GM18867 (cell line): ENCODE results near the gene THPO.

Source experiments
- ATAC-seq: cut with Tn5 transposase; IDR thresholded peaks from one replicate; pipeline ENCODE4 v1.9.1; 2021; ENCODE audit warnings: mild to moderate bottlenecking, moderate library complexity; ENCODE audit not compliant: unreplicated experiment

Gene THPO

DNA sequence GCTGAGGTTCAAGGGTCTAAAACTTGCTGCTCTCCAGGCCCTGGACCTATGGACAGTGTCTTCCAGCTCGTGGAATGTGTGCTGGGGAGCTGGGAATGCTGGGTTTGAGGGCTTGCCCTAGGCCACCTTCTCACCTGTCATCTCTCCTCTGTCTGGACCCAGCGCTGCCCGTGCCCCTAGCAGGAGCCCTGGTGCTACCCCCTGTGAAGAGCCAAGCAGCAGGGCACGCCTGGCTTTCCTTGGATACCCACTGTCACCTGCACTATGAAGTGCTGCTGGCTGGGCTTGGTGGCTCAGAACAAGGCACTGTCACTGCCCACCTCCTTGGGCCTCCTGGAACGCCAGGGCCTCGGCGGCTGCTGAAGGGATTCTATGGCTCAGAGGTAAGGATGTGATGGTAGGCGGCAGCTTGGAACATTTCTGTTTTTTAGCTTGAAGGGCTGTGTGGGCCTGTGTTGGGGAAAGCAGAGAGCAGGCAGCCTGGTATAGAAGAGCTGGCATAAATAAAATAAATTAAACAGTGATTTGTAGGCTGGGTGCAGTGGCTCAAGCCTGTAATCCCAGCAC is 6.9 kb upstream of the THPO start:
- ATAC-seq, result no peak

DNA sequence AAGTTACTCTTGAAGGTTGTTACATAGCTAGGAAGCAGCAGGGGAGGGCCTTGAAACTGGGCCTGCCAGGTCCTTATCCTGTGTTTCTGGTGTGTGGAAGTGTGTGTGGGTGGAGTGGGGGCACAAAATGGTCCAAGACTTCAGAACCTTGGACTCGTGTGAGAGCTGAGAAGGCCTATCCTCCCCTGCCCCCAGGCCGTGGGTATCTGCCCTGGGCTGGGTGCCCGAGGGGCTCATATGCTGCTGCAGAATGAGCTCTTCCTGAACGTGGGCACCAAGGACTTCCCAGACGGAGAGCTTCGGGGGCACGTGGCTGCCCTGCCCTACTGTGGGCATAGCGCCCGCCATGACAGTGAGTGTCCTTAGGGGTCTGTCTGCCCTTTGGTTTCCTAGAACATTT is 6.3 kb upstream of the THPO start:
- no peak for ATAC-seq

DNA sequence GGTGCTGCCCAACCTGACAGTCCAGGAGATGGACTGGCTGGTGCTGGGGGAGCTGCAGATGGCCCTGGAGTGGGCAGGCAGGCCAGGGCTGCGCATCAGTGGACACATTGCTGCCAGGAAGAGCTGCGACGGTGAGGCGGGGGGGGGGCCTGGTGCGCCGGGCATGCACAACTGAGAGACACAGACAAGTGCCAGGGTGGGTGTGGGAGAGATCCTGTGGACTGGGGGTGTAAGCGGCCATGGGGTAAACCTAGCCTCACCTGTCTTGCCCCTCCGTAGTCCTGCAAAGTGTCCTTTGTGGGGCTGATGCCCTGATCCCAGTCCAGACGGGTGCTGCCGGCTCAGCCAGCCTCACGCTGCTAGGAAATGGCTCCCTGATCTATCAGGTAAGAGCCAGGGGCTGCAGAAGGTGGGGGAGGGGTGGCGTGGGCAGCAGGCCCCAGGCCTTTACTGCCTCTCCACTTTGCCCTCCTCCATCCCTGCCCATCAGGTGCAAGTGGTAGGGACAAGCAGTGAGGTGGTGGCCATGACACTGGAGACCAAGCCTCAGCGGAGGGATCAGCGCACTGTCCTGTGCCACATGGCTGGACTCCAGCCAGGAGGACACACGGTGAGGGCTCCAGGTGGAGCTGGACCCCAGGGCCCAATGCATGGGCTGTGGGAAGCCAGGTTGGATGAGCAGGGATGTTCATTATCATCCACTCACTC is 5.2 kb upstream of the THPO start:
- ATAC-seq, result no peak

DNA sequence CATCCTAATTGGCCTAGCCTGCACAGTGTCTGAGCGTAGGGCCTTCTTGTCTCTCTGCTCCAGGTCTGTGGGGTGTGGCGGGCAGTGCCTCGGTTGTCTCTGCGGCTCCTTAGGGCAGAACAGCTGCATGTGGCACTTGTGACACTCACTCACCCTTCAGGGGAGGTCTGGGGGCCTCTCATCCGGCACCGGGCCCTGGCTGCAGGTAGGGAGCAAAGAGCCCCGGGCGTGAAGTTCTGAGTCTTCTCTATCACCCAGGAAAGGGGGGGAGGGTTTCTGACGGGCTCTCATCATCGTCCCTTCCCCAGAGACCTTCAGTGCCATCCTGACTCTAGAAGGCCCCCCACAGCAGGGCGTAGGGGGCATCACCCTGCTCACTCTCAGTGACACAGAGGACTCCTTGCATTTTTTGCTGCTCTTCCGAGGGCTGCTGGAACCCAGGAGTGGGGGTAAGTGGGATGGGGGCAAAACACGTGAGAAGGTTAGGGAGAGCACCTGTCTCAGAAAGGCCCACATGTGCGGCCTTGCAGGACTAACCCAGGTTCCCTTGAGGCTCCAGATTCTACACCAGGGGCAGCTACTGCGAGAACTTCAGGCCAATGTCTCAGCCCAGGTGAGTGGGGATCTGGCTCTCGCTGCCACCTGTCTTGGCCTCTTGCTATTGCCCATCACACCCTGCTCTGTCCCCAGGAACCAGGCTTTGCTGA is 4.5 kb upstream of the THPO start:
- no peak for ATAC-seq

DNA sequence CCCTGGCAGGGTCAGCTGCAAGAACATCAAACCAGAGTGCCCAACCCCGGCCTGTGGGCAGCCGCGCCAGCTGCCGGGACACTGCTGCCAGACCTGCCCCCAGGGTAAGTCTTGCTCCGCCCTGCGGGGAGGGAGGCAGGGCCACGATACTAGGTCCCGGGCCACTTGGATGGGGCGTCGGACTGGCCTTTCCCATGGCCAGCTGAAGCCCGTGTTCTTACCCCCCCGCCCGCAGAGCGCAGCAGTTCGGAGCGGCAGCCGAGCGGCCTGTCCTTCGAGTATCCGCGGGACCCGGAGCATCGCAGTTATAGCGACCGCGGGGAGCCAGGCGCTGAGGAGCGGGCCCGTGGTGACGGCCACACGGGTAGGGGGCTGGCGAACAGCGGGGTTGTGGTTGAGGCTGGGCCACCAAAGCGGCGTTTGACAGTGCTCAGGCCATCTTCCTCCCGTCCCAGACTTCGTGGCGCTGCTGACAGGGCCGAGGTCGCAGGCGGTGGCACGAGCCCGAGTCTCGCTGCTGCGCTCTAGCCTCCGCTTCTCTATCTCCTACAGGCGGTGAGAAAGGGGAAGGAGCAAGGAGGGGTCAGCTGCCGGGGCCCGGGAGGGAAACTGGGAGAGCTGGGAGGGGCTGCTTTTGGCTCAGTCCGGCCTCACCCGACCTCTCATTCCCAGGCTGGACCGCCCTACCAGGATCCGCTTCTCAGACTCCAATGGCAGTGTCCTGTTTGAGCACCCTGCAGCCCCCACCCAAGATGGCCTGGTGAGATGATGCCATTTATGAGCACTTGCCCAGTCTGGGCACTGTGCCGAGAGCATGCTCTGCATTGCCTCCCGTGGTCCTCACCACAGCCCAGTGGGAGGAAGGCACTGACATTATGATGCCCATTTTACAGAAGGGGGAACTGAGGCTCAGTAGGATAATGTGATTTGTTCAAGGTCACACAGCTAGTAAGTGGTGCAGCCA is 3.5 kb upstream of the THPO start:
- no peak for ATAC-seq

DNA sequence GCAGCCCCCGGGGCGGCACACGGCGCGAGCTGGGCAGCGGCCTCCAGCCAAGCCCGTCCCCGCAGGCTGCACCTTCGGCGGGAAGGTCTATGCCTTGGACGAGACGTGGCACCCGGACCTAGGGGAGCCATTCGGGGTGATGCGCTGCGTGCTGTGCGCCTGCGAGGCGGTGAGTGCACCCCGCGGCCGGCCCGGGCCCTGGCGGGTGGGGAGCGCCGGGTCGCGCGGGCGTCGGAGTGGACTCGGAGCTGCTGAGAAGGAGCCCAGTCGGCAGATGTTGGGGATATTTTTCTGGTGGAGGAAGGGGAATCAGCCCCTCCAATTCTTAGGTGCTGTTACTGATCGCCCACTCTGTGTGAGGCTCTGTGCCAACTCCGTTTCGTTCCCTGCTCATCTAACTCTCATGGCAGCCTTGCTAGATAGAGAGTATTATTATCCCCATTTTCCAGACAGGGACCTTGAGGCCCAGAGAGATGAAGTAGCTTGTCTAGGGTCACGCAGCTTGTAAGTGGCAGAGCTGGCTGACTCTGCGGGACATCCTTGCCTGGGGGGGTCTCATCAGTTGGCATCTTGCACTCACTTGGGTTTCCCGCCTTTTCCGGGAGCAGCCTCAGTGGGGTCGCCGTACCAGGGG is 2.7 kb upstream of the THPO start:
- ATAC-seq, result no peak

DNA sequence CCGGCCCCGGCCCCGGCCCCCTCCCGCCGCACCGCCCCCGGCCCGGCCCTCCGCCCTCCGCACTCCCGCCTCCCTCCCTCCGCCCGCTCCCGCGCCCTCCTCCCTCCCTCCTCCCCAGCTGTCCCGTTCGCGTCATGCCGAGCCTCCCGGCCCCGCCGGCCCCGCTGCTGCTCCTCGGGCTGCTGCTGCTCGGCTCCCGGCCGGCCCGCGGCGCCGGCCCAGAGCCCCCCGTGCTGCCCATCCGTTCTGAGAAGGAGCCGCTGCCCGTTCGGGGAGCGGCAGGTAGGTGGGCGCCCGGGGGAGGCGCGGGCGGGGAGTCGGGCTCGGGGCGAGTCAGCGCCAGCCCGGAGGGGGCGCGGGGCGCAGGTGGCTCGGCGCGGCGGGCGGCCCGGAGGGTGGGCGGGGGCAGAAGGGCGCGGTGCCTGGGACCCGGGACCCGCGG is 2.2 kb upstream of the THPO start:
- no peak for ATAC-seq

DNA sequence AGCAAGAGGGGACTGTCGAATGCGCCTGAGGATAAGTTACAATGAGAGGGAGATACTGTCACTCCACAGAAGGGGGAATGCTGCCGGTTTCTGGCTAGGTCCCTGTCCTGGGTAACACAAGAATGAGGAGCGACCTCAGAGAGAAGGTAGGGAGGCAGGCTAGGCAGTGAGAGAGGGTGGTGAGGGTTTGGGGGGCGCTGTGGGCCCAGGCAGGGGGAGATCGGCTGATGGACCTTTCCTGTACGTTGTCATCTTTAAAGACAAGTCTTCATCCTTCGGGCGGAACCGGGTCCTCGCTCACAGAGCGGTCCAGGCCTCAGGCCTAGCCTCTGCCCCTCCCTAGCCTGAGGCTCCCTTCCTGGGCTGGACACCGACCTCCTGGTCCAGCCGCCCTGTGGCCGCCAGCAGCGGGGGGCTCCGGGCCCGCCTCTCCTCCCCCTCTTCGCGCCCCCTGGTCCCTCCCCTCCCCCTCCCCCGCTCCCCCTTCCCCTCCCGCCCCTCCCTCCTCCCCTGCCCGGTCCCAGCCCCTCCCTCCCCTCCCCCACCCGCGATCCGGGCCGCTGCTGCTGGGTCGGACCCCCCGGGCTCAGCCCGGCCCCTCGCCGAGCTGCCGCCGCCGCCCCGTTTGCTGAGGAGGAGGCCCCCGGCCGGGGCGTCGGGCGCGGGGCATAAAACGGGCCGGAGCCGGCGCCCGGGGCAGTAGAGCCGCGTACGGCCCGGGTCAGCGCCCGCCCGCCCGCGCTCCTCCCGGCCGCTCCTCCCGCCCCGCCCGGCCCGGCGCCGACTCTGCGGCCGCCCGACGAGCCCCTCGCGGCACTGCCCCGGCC is 1.6 kb upstream of the THPO start, which contains the start of gene CHRD:
Gene CHRD (plus strand): TSS at position 697 of the 827 bp plus-strand sequence. CDS start 265 bp downstream, outside the sequence.
- ATAC-seq, result no peak

DNA sequence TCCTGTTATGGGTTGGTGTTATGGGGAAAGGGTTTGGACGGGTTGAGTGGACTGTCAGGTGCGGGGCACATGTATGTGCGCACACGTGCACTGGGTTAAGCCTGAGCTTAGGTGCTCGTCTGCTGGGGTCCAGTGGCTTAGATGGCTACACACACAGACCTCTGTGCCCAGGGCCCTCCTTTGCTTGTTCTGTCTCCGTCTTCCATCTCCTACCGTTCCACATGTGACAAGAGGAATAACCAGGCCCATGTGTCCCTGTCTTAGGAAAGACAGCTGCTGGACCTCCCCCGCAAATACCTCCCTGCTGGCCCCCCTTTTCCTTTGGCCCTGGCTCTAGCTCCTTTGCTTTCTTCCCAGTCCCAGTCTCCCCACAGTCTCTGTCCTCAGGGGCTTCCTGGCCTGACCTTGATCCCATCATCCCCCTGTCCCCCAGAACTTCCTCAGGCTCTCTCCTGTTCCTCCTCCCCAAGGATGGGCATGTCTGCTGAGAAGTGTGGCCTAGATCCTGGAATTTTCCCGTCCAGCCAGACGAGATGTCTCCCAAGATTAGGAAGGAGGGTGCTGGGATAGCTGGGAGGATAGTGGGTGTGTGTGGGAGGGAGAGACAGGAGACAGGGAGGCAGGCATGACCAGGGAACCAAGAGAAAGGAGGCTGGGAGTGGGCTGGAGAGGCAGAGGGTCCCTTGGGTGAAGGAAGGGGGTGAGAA is 797 bp upstream of the THPO start:
- no peak for ATAC-seq

DNA sequence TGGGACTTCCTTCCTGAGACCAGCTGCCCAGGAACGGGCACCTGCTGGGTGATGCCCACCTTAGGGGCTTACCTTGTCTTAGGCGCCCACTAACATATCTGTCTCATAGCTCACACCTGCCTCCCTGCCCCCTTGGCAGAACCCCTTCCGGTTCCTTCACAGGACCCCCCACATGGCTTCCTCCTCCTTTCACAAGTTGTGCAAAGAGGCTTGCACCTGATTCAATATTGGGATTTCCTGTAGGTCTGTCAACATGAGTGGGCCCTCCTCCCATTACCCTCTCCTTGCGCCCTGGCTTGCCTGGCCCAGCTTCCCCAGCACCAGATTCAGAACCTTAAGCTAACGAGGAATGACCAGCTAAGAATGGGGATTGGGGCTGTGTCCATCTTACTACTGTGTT is 633 bp downstream of the THPO start:
- ATAC-seq, result no peak

DNA sequence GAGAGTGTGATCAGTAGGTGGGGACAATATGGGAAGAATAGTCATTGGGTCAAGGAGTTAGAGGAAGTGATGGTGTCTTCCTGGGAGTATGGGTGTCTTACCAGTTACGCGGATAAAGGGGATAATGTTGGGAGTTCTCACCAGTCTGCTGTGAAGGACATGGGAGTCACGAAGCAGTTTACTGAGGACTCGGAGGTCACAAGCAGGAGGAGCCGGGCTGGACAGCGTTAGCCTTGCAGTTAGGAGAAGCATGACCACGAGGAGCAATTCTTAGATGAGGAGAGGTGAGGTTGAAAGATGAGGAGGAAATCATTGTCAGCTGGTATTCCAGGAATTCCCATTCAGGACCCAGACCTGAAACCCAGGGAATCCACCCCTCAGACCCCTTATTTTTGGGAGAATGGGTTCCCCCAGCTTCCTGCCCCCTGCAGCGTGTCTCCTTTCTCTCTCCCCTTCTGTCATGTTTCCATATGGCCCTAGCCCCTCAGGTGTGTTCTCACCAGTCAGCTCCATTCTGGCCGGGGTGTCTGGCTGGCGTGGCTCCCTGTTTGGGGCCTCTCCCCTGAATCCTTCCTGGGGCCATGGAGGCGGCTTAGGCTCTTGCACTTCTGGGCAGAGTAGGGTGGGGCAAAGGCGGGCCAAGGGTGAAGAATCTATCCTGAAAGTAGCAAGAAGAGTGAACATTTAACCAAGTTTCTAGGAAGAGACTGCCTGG is 2.1 kb downstream of the THPO start:
- ATAC-seq, result no peak

DNA sequence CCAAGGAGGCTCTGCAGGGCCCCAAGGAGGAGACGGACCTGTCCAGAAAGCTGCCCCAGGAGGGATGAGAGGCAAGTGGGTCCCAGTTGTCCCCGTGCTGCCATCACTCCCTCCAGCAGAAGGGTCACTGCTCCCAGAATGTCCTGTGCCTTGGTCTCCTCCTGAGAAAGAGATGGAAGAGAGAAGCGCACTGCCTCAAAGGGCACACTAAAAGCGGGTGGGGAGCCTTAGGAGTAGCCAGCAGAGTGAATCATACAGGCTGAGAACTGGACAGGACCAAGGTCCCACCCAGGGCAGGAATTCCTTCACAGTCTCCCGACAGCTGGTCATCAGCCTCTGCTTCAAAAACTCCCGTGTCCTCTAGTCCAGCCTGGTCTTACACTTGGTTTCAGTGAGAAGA is 4.6 kb downstream of the THPO start:
- no peak for ATAC-seq

DNA sequence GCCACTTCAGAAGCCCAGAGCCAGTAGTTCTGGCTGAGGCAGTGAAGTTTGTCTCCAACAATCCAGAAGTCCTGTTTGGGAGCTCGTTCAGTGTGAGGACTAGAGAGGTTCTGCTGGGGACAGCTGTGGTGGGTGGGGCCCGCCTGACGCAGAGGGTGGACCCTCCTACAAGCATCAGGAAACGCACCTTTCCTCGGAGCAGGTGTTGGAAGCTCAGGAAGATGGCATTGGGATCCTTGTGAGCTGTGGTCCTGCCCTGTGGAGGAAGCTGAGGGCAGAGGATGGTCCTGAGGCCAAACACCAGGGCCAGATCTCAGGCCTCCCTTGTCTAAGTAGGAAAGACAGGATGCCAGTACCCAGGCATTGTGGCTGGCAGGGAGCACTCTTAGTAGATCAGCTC is 5.1 kb downstream of the THPO start:
- ATAC-seq, result no peak

DNA sequence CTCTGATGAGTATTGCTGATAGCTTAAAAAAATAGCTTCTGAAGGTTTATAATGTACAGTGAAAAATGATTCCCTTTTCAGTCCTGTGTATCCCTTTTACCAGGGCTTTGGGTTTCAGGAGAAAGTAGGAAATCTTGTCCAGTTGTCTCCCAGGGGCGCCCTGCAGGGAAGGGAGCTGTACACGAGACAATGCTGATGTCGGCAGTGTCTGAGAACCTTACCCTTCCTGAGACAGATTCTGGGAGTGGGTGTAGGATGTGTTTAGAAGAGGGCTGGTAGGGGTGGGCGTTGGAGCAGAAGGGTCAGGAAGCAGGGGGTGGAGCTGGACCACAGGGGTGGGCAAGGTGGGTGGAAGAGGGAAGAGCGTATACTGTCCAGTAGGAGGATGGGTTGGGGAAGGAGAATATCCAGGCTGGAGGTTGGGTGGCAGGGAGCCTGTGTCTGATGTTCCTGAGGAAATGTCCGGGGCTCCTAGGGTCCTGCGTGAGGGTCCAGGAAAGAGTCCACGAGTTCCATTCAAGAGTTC is 5.6 kb downstream of the THPO start:
- no peak for ATAC-seq

DNA sequence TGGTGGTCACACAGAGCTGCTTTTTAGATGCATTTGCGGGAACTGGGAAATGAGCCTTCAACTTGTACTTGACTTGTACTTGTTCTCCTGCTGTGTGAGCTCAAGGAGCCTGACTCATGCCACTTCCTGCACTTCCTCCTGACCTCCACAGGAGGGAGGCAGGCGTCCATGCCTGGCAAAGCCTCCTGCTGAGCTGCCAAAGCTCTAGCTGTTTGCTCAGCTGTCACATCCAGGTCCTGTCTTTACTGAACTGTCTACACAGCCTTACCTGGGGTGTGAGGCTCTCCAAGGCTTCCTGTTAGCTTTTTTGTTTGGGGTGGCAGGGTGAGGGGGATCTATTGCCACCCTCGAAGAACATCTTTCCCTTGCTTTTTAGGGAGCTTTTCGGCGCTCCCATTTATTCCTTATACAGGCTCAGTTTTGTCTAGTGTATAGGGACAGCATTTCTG is 6.4 kb downstream of the THPO start:
- ATAC-seq, result peak; percentile 82

DNA sequence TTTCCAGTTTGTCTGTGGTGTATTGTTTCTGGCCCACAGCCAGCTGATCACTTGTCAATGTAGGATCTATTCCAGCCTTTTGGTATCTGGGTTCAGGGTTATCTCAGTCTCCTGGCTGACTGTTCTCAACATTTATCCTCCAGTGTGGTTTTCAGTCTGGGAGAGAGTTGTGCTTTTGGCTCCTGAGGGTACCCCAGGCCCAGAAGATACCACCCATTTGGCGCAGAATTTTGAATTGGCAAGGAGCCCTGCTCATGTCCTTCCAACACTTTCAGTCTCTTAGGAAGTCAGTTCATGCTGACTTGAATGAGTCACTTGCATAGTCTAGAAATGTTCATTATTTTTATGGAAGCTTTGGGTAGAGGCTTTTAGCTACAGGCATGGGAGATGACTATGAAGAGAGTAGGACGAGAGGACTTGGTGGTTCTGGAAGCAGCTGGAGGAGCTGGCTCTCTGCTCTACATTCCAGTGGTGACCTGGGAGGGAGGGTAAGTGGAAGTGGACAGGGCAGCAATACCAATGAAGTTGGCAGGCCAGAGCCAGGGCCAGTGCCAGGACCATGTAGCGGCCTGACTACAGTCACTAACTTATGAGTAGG is 9.3 kb downstream of the THPO start:
- ATAC-seq, result no peak

DNA sequence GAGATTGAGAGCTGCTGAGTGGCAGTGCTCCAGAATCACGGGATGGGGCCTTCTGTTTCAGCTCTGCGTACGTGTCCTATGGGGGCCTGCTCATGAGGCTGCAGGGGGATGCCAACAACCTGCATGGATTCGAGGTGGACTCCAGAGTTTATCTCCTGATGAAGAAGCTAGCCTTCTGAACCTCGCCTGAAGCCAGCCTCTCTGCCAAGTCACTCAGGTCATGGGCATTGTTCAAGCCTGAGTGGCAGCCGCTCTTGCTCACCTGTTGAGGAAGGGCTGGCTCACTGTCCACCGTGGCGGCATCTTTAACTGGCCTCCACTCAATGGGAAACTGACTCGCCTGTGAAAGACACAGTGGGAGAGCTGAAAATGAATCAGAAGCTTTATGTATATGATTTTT is 9.9 kb downstream of the THPO start:
- no peak for ATAC-seq
